GM18517 (cell line): ENCODE data around the gene TCF19.
"Not testable (repeated sequence)": the region's sequence is repeated elsewhere in the genome, so short reads cannot be mapped to it uniquely, and the experiment has no call there.

Source experiments
- ATAC-seq: cut with Tn5 transposase; IDR thresholded peaks from one replicate; pipeline ENCODE4 v1.9.1; 2021; ENCODE audit warnings: mild to moderate bottlenecking, moderate library complexity; ENCODE audit not compliant: unreplicated experiment

Gene TCF19

GRCh38 chr6:31178143-31179041, 20.0 kb downstream of the TCF19 start:
- ATAC-seq = no peak

GRCh38 chr6:31179042-31179386, 20.6 kb downstream of the TCF19 start:
- ATAC-seq = no peak

- ATAC-seq = no peak
These were observed 21.5 kb downstream of the TCF19 start for GRCh38 chr6:31179896-31180295.

- no peak for ATAC-seq
These were observed 22.1 kb downstream of the TCF19 start for GRCh38 chr6:31180500-31180899.

GRCh38 chr6:31183287-31183686, 24.9 kb downstream of the TCF19 start:
- ATAC-seq = not testable (repeated sequence)

- ATAC-seq = not testable (repeated sequence)
These were observed 25.5 kb downstream of the TCF19 start for GRCh38 chr6:31183859-31184258.

- not testable (repeated sequence) for ATAC-seq
These were observed 27.3 kb downstream of the TCF19 start for GRCh38 chr6:31185695-31186051.

GRCh38 chr6:31186052-31186734, 27.8 kb downstream of the TCF19 start:
- ATAC-seq = no peak

GRCh38 chr6:31187780-31188194, 29.4 kb downstream of the TCF19 start:
- ATAC-seq = no peak

- not testable (repeated sequence) for ATAC-seq
These were observed 30.8 kb downstream of the TCF19 start for GRCh38 chr6:31189223-31189622.

GRCh38 chr6:31190488-31190887, 32.1 kb downstream of the TCF19 start:
- peak; percentile 61 for ATAC-seq

GRCh38 chr6:31192431-31193105, 34.2 kb downstream of the TCF19 start:
- ATAC-seq = not testable (repeated sequence)

- no peak for ATAC-seq
These were observed 34.8 kb downstream of the TCF19 start for GRCh38 chr6:31193206-31193605.

GRCh38 chr6:31194061-31194834, 35.9 kb downstream of the TCF19 start:
- ATAC-seq = no peak

GRCh38 chr6:31195308-31195979, 37.1 kb downstream of the TCF19 start:
- not testable (repeated sequence) for ATAC-seq

GRCh38 chr6:31196251-31197022, 38.0 kb downstream of the TCF19 start:
- ATAC-seq = not testable (repeated sequence)

GRCh38 chr6:31197559-31198305, 39.3 kb downstream of the TCF19 start:
- peak; percentile 67 for ATAC-seq

GRCh38 chr6:31199105-31199452, 40.7 kb downstream of the TCF19 start:
- ATAC-seq = not testable (repeated sequence)
